Fibroblast of mammary gland (primary cell): ENCODE results near the gene BAIAP2.

ENCODE experiments used
- DNase-seq: peaks from one replicate; pipeline ENCODE4 v3.0.0-alpha.2; 2010; ENCODE audit warnings: low read depth
- H3K4me3 ChIP-seq: 2 replicates; pipeline ENCODE4 v1.5.1; 2011; ENCODE audit warnings: low read depth, mild to moderate bottlenecking, low read length, moderate library complexity; ENCODE audit not compliant: control insufficient read depth
- CTCF ChIP-seq: conservative IDR thresholded peaks from 2 replicates; pipeline ENCODE4 v1.5.1; 2011; ENCODE audit warnings: low read depth, low read length, inconsistent platforms; ENCODE audit not compliant: control insufficient read depth, insufficient read depth

The BAIAP2 gene

DNA sequence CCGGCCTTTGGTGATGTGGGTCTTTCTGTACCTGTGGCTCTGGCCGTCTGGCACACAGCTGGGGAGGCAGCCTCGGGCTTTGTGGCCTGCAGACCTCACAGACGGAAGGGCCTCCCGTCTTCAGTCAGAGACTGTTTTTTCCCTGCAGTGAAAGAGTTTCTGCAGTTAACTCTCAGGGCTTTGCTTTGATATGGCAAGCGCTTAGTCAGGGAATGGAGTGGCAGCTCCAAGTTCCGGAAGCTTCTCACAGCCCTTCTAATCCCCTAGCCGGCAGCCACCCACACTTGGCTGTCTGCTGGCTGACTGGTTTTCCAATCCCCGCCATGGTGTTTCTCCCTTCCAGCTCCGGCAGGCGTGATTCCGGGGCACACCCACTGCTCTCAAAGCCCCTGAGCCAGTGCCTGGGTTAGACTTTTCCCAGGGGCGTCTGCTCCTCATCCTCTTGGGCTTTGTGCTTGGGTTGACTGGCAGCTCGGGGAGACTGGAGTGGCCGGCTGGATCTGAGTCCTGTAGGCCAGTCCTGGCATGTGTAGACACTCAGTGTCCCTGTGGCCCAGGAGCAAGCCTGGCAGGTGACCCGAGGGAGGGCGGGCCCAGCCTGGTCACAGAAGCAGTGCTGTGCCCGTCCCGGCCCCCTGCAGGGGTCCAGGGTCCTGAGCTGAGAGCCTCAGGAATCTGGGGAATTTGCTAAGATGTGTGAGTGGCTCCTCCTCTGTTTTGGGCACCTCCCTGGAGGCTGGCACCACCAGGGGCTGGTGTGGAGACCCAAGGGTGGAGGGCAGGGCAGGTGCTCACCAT lies 29.9 kb downstream of the BAIAP2 start:
- no peak for TF ChIP-seq CTCF
- peak; percentile 79 for DNase-seq
- H3K4me3 ChIP-seq: no peak overlapping the region

DNA sequence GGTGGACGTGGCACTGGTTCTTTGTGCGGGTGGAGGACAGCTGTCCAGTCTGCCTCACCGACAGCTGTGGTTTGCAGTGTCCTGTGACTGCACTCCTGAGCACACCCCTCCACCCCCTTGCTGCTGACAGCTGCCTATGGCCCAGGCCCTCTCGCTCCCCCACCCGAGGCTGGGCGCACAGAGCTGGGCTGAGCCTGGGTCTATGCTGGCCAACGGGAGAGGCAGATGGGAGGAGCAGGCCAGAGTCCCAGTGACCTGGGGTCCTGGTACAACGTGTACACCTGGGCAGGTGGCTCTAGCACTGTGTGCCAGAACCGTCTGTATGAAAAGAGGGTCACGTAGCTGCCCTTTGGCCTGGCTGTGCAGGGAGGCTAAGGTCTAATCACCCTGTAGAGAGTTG lies 30.5 kb downstream of the BAIAP2 start:
- no peak overlapping the region for H3K4me3 ChIP-seq
- no peak for DNase-seq
- TF ChIP-seq CTCF: no peak

DNA sequence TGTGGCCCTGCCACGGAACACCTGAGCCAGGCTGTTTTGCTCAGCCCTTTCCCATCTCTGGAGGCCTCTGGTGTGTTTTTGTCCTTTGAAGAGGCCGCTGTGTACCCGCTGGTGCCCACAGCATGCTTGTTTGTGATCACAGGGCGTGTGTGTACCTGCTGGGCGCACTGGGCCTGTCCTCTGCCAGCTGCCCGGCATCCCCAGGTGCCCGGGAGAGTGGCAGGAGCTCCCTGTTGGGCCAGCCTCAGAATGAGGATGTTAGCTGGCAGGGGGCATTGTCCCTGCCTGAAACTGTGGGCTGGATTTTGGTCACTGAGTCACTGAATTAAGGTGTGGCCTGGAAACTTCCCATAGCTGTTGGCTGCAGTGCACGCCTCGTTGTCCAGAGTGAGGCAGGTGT lies 31.1 kb downstream of the BAIAP2 start:
- no peak for DNase-seq
- no peak overlapping the region for H3K4me3 ChIP-seq
- no peak for TF ChIP-seq CTCF

DNA sequence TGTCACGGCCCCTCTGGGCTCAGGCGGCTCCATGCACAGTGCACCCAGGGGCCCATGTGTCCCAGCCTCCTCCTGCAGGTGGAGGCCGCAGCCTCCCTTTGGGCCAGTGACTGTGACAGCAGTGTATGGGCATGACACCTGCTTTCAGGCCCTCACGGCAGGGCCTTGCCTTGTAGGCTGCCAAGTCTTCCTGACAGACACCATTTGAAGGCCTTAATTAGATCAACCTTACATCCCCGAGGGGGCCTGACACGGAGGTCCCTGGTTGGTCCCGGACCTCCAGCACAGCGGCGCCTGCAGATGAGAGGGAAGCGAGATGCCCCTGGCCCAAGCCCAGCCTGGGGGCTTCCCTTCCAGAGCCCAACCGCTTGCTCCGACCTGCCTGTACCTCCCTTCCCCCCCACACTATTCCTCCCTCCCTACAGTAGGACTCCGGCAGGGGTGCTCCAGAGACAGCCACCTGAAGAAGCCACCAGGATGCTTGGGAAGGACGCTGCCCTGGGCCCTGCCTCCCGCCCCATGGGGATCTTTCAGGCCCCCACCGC lies 31.9 kb downstream of the BAIAP2 start:
- no peak for DNase-seq
- TF ChIP-seq CTCF: no peak
- H3K4me3 ChIP-seq: no peak overlapping the region

DNA sequence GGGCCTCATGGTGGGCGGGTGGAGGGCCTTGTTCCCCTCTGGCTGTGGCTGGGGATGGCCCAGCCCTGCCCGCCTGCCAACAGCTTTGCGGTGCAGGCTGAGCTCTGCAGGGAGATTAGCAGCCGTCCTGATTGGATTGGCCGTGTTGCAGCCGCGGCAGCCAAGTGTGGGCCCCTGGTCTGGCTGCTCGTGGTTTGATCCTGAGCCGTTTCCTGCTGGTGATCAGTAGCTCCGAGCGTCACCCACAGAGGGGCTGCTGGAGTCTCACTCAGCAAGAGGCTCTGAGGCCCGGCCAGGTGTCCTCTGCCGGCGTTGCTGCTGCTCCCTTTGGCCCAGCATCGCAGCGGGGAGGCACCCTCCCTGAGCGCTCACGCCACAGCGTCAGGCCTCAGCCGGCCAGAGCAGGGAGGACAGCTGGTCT lies 32.5 kb downstream of the BAIAP2 start:
- H3K4me3 ChIP-seq: no peak overlapping the region
- no peak for TF ChIP-seq CTCF
- no peak for DNase-seq

DNA sequence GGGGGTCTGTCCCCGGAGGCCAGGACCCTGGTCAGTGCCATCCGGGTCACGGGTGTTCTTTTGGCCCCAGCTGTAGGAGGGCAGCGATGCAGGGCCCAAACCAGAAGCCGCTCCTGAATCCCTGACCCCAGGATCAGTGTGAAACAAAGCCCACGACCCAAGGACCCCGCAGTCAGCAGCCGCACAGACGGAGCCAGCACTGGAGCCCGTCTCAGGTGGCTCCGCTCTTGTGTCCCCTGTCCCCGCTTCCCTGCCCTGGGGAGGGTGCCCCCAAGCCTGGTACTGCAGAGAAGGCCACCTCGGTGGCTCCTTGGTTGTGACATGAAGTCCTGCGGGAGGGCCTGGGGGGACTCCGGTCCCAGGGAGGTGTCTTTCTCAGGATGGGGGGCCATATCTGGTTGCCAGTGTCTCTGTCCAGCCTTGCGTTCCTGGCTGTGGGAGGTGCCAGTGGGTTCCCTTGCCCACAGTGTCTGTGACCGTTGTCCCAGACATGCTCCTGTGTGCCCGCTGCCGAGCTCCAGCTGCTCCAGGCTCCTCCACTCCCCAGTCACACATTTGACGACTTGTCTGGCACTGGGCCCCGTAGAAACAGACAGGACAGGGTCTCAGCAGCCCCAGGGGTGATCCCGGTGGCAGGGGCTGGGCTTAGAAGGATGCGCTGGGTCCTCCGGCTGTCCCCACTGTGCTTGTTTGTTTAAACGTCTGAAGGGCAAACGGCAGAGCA lies 33.6 kb downstream of the BAIAP2 start:
- no peak for DNase-seq
- no peak for TF ChIP-seq CTCF
- H3K4me3 ChIP-seq: no peak overlapping the region
